Transverse colon (tissue), 4 donors: ENCODE data around the gene SDK2. TPM values are rescaled to one million over a fixed set of nuclear protein-coding genes. Genes with fewer than 3 reads are reported as not detected.

ENCODE experiments used
- DNase-seq: peaks from one replicate; pipeline ENCODE4 v3.0.0-alpha.2; 2019
- H3K27ac ChIP-seq, 4 donors: fragments of 200-600 bp; sonication (generic); 2 replicates each; pipeline ENCODE4 v1.5.1; 2016 to 2018; ENCODE audit warnings: inconsistent platforms in 4 of 4
- H3K27me3 ChIP-seq: fragments of 200-600 bp; sonication (generic); 2 replicates; pipeline ENCODE4 v1.5.1; 2017; ENCODE audit warnings: inconsistent platforms
- H3K36me3 ChIP-seq, 4 donors: fragments of 200-600 bp; sonication (generic); 2 replicates each; pipeline ENCODE4 v1.5.1; 2017 to 2019; ENCODE audit warnings: inconsistent platforms in 4 of 4
- H3K4me1 ChIP-seq, 4 donors: fragments of 200-600 bp; sonication (generic); 2 replicates each; pipeline ENCODE4 v1.5.1; 2017 to 2020; ENCODE audit warnings: inconsistent platforms in 4 of 4
- H3K4me3 ChIP-seq, 4 donors: fragments of 200-600 bp; sonication (generic); 1 replicate in 1 of 4; 2 replicates in 3 of 4; pipeline versions ENCODE4 v1.5.1 to v1.6.1; 2017 to 2019; ENCODE audit warnings: inconsistent platforms in 4 of 4
- H3K9me3 ChIP-seq, 2 donors: fragments of 200-600 bp; sonication (generic); 2 replicates each; pipeline ENCODE4 v1.5.1; 2017 to 2019; ENCODE audit warnings: inconsistent platforms in 2 of 2
- CTCF ChIP-seq, 5 experiments: fragments of 200-600 bp in 3 of 5; fragments of 450-650 bp in 2 of 5; sonication (generic) in 3 of 5; IDR thresholded peaks; 1 replicate in 2 of 5; 2 replicates in 3 of 5; pipeline ENCODE4 v1.5.1; 2016 to 2017; ENCODE audit warnings: antibody characterized with exemption in 5 of 5, inconsistent platforms in 3 of 5, mild to moderate bottlenecking in 2 of 5, moderate library complexity in 1 of 5
- EP300 ChIP-seq: sonication (generic); formaldehyde crosslinking; IDR thresholded peaks from one replicate; pipeline ENCODE4 v1.6.1; 2017; ENCODE audit warnings: antibody characterized with exemption, low read depth
- POLR2A ChIP-seq: fragments of 450-650 bp; IDR thresholded peaks from one replicate; pipeline ENCODE4 v1.6.1; 2016; ENCODE audit warnings: antibody characterized with exemption, mild to moderate bottlenecking, moderate library complexity
- POLR2AphosphoS5 ChIP-seq, 3 donors: sonication (generic); formaldehyde crosslinking; IDR thresholded peaks; one replicate each; pipeline ENCODE4 v1.6.1; 2016; ENCODE audit warnings: antibody characterized with exemption in 3 of 3
- WGBS, 2 donors: methylation state at CpG; one replicate each; pipeline ENCODE4 v1.1.5; 2018; ENCODE audit warnings: low coverage in 1 of 2; 5-methylcytosine and 5-hydroxymethylcytosine counted together
- in situ Hi-C, 4 donors: fragments of 200-750 bp; cut with MboI; loops; one replicate each; pipeline versions ENCODE4 v1.15.0 to v1.15.1; 2017; ENCODE audit warnings: low sequenced_read_pairs in 3 of 4, low pct_ligation_motif_present in 1 of 4, low pct_unique_long_range_greater_than_20kb in 1 of 4
- intact Hi-C: fragments of 100-400 bp; cut with DNase I; formaldehyde crosslinking; loops from one replicate; pipeline ENCODE4 v1.15.1; 2023; ENCODE audit warnings: low total_unique reads
- total RNA-seq, 4 donors: library from RNA; depleted of rRNA; stranded (reverse); fragments of >200 nt; gene quantifications; one replicate each; pipeline ENCODE4 v1.1.0, GENCODE V29; 2016

The SDK2 gene
- total RNA-seq, 4 donors from 2014 or later = 2.6 to 9.8 (median 3.4) TPM

GRCh38 chr17:73638556-73638955, 5.7 kb downstream of the SDK2 start:
- Histone ChIP-seq H3K4me1 (peaks cover 3 to 20% (median 12%) of the 10 kb centered on the region in 4 donors), H3K9me3 (no peaks in the 10 kb centered on the region), H3K4me3 (no peak overlapping the region), H3K36me3 (no peaks in the 10 kb centered on the region), H3K27me3 (peaks cover 32% of the 10 kb centered on the region), H3K27ac (no peak overlapping the region)
- WGBS, 2 donors = 95 to 100% methylated on average over 2 to 3 of the region's 3 CpGs
- TF ChIP-seq POLR2A (no peak), POLR2AphosphoS5 (IDR thresholded peaks at IDR 0.05) (no peak), EP300 (no peak), CTCF (IDR thresholded peaks at IDR 0.05) (no peak)
- in situ Hi-C loops = no loop called here
- intact Hi-C loops = no loop called here
- no peak for DNase-seq

DNA sequence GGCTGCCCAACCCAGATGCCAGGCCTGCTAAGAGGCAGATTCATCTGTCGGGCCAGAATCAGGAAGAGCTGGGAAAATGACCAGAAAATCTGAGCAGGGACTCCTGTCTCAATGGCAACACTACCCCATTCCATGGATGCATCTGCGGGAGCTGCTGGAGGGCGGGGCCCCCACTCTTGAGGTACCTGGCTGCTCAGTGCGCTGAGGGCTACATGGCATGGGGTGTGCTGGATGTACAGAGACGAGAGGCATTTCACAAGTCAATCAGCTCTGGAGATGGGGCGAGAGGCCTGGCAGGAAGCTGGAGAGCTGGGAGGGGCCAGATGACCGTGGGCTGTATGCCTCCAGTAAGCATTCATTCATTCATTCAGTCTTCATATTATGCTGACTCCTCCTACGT, 6.4 kb downstream of the SDK2 start:
- intact Hi-C loops (no loop called here), in situ Hi-C loops (no loop called here)
- peaks cover 0 to 14% (median 6%) of the 10 kb centered on the region in 4 donors for H3K4me1 ChIP-seq
- no peaks in the 10 kb centered on the region for H3K36me3 ChIP-seq
- no peaks in the 10 kb centered on the region for H3K9me3 ChIP-seq
- no peak overlapping the region for H3K4me3 ChIP-seq
- no peak for DNase-seq
- no peak for TF ChIP-seq EP300
- TF ChIP-seq CTCF (IDR thresholded peaks at IDR 0.05) = no peak
- TF ChIP-seq POLR2AphosphoS5 (IDR thresholded peaks at IDR 0.05) = no peak
- no peak for TF ChIP-seq POLR2A
- H3K27ac ChIP-seq = no peak overlapping the region
- WGBS, 2 donors = 78 to 80% methylated on average over 1 to 8 of the region's 8 CpGs
- peaks cover 25% of the 10 kb centered on the region for H3K27me3 ChIP-seq

GRCh38 chr17:73635101-73635817, 9.0 kb downstream of the SDK2 start:
- no peak overlapping the region for H3K4me3 ChIP-seq
- 89 to 96% methylated on average over 4 to 12 of the region's 12 CpGs for WGBS, 2 donors
- H3K27ac ChIP-seq = no peak overlapping the region
- DNase-seq = no peak
- peaks cover 3% of the 10 kb centered on the region for H3K27me3 ChIP-seq
- H3K9me3 ChIP-seq = no peaks in the 10 kb centered on the region
- in situ Hi-C loops = no loop called here
- intact Hi-C loops = no loop called here
- no peak for TF ChIP-seq POLR2AphosphoS5 (IDR thresholded peaks at IDR 0.05)
- no peak for TF ChIP-seq POLR2A
- H3K36me3 ChIP-seq = no peaks in the 10 kb centered on the region
- peaks cover 0 to 7% (median 2%) of the 10 kb centered on the region in 4 donors for H3K4me1 ChIP-seq

GRCh38 chr17:73634629-73635028, 9.6 kb downstream of the SDK2 start:
- in situ Hi-C loops = no loop called here
- H3K36me3 ChIP-seq = no peaks in the 10 kb centered on the region
- no peak overlapping the region for H3K27ac ChIP-seq
- peaks cover 0 to under 1% (median 0%) of the 10 kb centered on the region in 4 donors for H3K4me1 ChIP-seq
- intact Hi-C loops = no loop called here
- WGBS, 2 donors = 39 to 59% methylated on average over 5 of the region's 5 CpGs
- H3K9me3 ChIP-seq = no peaks in the 10 kb centered on the region
- TF ChIP-seq EP300 (peak; percentile 16), POLR2A (no peak), CTCF (IDR thresholded peaks at IDR 0.05) (no peak)
- peaks cover 3% of the 10 kb centered on the region for H3K27me3 ChIP-seq
- DNase-seq = no peak
- no peak overlapping the region for H3K4me3 ChIP-seq

DNA sequence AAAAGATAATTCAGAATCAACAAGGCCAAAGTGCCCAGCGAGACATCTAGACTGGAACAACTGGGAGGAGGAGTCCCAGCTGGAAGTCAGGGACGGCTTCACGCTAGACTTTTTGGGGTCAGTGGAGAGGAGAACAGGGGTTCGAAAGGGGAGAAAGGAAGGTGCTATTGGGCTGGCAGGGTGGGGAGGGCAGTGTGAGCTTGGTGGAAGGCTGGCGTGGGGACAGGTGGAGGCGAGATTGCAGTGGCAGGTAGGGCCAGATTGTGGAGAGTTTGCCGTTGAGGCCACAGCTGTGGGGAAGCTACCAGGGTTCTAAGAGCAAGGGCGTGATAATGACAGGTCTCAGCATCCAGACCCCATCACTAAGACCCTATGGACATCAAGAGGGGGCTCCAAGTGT, 10.5 kb downstream of the SDK2 start:
- no peaks in the 10 kb centered on the region for H3K27me3 ChIP-seq
- 89 to 100% methylated on average over 4 to 8 of the region's 8 CpGs for WGBS, 2 donors
- no peak overlapping the region for H3K27ac ChIP-seq
- DNase-seq = no peak
- no peak overlapping the region for H3K4me3 ChIP-seq
- in situ Hi-C loops = no loop called here
- intact Hi-C loops = no loop called here
- no peaks in the 10 kb centered on the region for H3K9me3 ChIP-seq
- TF ChIP-seq POLR2A (no peak), EP300 (no peak), POLR2AphosphoS5 (IDR thresholded peaks at IDR 0.05) (no peak), CTCF (IDR thresholded peaks at IDR 0.05) (no peak)
- no peaks in the 10 kb centered on the region for H3K4me1 ChIP-seq
- H3K36me3 ChIP-seq = no peaks in the 10 kb centered on the region
